ENCODE measurements around the gene ADGRL3.
"Not testable (repeated sequence)": the region's sequence is repeated elsewhere in the genome, so short reads cannot be mapped to it uniquely, and the experiment has no call there.

The ADGRL3 gene

GRCh38 chr4:61663310-61663709, 463.2 kb downstream of the ADGRL3 start:
- DNase-seq, result no peak

GRCh38 chr4:61665649-61666048, 465.5 kb downstream of the ADGRL3 start:
- no peak for DNase-seq

GRCh38 chr4:61666244-61666643, 466.1 kb downstream of the ADGRL3 start:
- no peak for DNase-seq

- DNase-seq, result no peak
Observed at GRCh38 chr4:61671599-61671998, 471.5 kb downstream of the ADGRL3 start.

- DNase-seq, result no peak
Observed at GRCh38 chr4:61675464-61675863, 475.3 kb downstream of the ADGRL3 start.

GRCh38 chr4:61678297-61678696, 478.2 kb downstream of the ADGRL3 start:
- no peak for DNase-seq

GRCh38 chr4:61693520-61693919, 493.4 kb downstream of the ADGRL3 start:
- DNase-seq, result no peak

GRCh38 chr4:61714387-61714911, 514.3 kb downstream of the ADGRL3 start:
- no peak for DNase-seq

- no peak for DNase-seq
Observed at GRCh38 chr4:61716426-61716825, 516.3 kb downstream of the ADGRL3 start.

GRCh38 chr4:61723492-61723891, 523.4 kb downstream of the ADGRL3 start:
- DNase-seq, result no peak

- DNase-seq, result no peak
Observed at GRCh38 chr4:61727286-61727685, 527.2 kb downstream of the ADGRL3 start.

- DNase-seq, result no peak
Observed at GRCh38 chr4:61734409-61734808, 534.3 kb downstream of the ADGRL3 start.

GRCh38 chr4:61739887-61740286, 539.8 kb downstream of the ADGRL3 start:
- no peak for DNase-seq

- DNase-seq, result no peak
Observed at GRCh38 chr4:61740886-61741285, 540.8 kb downstream of the ADGRL3 start.

GRCh38 chr4:61741327-61742096, 541.4 kb downstream of the ADGRL3 start:
- no peak for DNase-seq

- DNase-seq, result no peak
Observed at GRCh38 chr4:61750810-61751209, 550.7 kb downstream of the ADGRL3 start.

GRCh38 chr4:61752617-61753016, 552.5 kb downstream of the ADGRL3 start:
- DNase-seq, result no peak

- no peak for DNase-seq
Observed at GRCh38 chr4:61753739-61754138, 553.6 kb downstream of the ADGRL3 start.

GRCh38 chr4:61756937-61757336, 556.8 kb downstream of the ADGRL3 start:
- DNase-seq, result not testable (repeated sequence)

- not testable (repeated sequence) for DNase-seq
Observed at GRCh38 chr4:61757983-61758382, 557.9 kb downstream of the ADGRL3 start.

- DNase-seq, result not testable (repeated sequence)
Observed at GRCh38 chr4:61758596-61758995, 558.5 kb downstream of the ADGRL3 start.

- DNase-seq, result not testable (repeated sequence)
Observed at GRCh38 chr4:61759245-61759644, 559.1 kb downstream of the ADGRL3 start.

GRCh38 chr4:61759885-61760284, 559.8 kb downstream of the ADGRL3 start:
- DNase-seq, result not testable (repeated sequence)

- no peak for DNase-seq
Observed at GRCh38 chr4:61760820-61761219, 560.7 kb downstream of the ADGRL3 start.
